HCT116 (cell line): ENCODE measurements around the gene MAP3K10. TPM values are rescaled to one million over a fixed set of nuclear protein-coding genes. Genes with fewer than 3 reads are reported as not detected.

Source experiments
- ATAC-seq: fragments of 200-7000 bp; cut with Tn5 transposase; 2 replicates; pipeline ENCODE4 v1.9.1; 2020; ENCODE audit warnings: mild to moderate bottlenecking, moderate library complexity
- BruUV-seq: library from RNA; stranded (reverse); fragments of 400-500 nt; replicated peaks from 2 replicates; lab custom pipeline; 2021; lab: Mats Ljungman, UMichigan
- CTCF ChIA-PET: fragments of 300-600 bp; sonication (Branson Sonifier 250); formaldehyde crosslinking; loops from one replicate; lab custom pipeline; 2021; ENCODE audit warnings: antibody characterized with exemption; lab: Charles Lee
- POLR2A ChIA-PET: fragments of 300-600, 350-600 bp; sonication (Branson Sonifier 250); formaldehyde crosslinking; loops from one replicate; lab custom pipeline; 2021; ENCODE audit warnings: antibody characterized with exemption; lab: Charles Lee
- RAD21 ChIA-PET, 2 experiments: fragments of 300-600 bp; sonication (Branson Sonifier 250); formaldehyde crosslinking; loops; one replicate each; lab custom pipeline; 2023; ENCODE audit warnings: low total read pairs in 2 of 2; ENCODE audit not compliant: uncharacterized antibody in 2 of 2, unreplicated experiment in 2 of 2, low non-redundant PET in 1 of 2; lab: Charles Lee
- DNase-seq: peaks from one replicate; pipeline ENCODE4 v3.0.0-alpha.2; 2010; ENCODE audit warnings: low read depth, low spot score
- H2AFZ ChIP-seq: fragments of 200-600 bp; shearing (Covaris generic), sonication (generic); 2 replicates; pipeline ENCODE4 v1.6.1; 2017; ENCODE audit warnings: low read depth, mixed run types, mixed read lengths, antibody characterized with exemption, low read length; ENCODE audit not compliant: poor library complexity, severe bottlenecking
- H3K27ac ChIP-seq: 2 replicates; pipeline ENCODE4 v1.5.1; 2012; ENCODE audit warnings: low read depth, low read length
- H3K27me3 ChIP-seq: fragments of 200-600 bp; sonication (generic); 2 replicates; pipeline ENCODE4 v1.6.1; 2016; ENCODE audit warnings: mixed run types, low read length, mixed read lengths; ENCODE audit not compliant: insufficient read depth
- H3K36me3 ChIP-seq, 2 experiments: fragments of 200-500 bp in 1 of 2; fragments of 200-600 bp in 1 of 2; sonication (Bioruptor generic) in 1 of 2; sonication (generic) in 1 of 2; 2 replicates each; pipeline versions ENCODE4 v1.5.1 to v1.6.1; 2014 to 2016; ENCODE audit warnings: low read length in 2 of 2, inconsistent platforms in 1 of 2, mixed read lengths in 1 of 2, mixed run types in 1 of 2; ENCODE audit not compliant: insufficient read depth in 2 of 2, control insufficient read depth in 1 of 2
- H3K4me1 ChIP-seq, 2 experiments: fragments of 200-600 bp in 1 of 2; sonication (generic) in 1 of 2; 2 replicates each; pipeline versions ENCODE4 v1.5.1 to v1.6.1; 2012 to 2017; ENCODE audit warnings: low read length in 2 of 2, inconsistent platforms in 1 of 2, mild to moderate bottlenecking in 1 of 2, mixed read lengths in 1 of 2, mixed run types in 1 of 2, moderate library complexity in 1 of 2; ENCODE audit not compliant: insufficient read depth in 2 of 2, control insufficient read depth in 1 of 2
- H3K4me2 ChIP-seq: fragments of 200-600 bp; sonication (generic); 2 replicates; pipeline ENCODE4 v1.6.1; 2017; ENCODE audit warnings: mixed run types, low read length, mixed read lengths
- H3K4me3 ChIP-seq, 2 experiments: fragments of 200-600 bp in 1 of 2; sonication (generic) in 1 of 2; replicated peaks in 1 of 2; 2 replicates each; pipeline ENCODE4 v1.5.1; 2011 to 2016; ENCODE audit warnings: low read length in 2 of 2, control low read depth in 1 of 2, low read depth in 1 of 2, mild to moderate bottlenecking in 1 of 2, mixed read lengths in 1 of 2, mixed run types in 1 of 2
- H3K79me2 ChIP-seq: fragments of 200-600 bp; sonication (generic); 2 replicates; pipeline ENCODE4 v1.6.1; 2017; ENCODE audit warnings: mild to moderate bottlenecking, mixed run types, low read length, moderate library complexity, mixed read lengths; ENCODE audit not compliant: insufficient read depth
- H3K9ac ChIP-seq: fragments of 200-600 bp; sonication (generic); 2 replicates; pipeline ENCODE4 v1.6.1; 2016; ENCODE audit warnings: low read length, mixed read lengths
- H3K9me2 ChIP-seq: fragments of 200-600 bp; sonication (generic), shearing (Covaris generic); 2 replicates; pipeline ENCODE4 v1.6.1; 2017; ENCODE audit warnings: mixed run types, mild to moderate bottlenecking, moderate library complexity; ENCODE audit not compliant: insufficient read depth
- H3K9me3 ChIP-seq, 2 experiments: fragments of 200-500 bp in 1 of 2; fragments of 200-600 bp in 1 of 2; sonication (Bioruptor generic) in 1 of 2; sonication (generic) in 1 of 2; 2 replicates each; pipeline ENCODE4 v1.6.1; 2014 to 2017; ENCODE audit warnings: low read length in 2 of 2, mixed read lengths in 2 of 2, inconsistent platforms in 1 of 2, low read depth in 1 of 2, mild to moderate bottlenecking in 1 of 2, mixed run types in 1 of 2, moderate library complexity in 1 of 2; ENCODE audit not compliant: control insufficient read depth in 1 of 2, insufficient read depth in 1 of 2
- H4K20me1 ChIP-seq: fragments of 200-600 bp; sonication (generic), shearing (Covaris generic); 2 replicates; pipeline ENCODE4 v1.6.1; 2017; ENCODE audit warnings: mixed run types, mild to moderate bottlenecking, moderate library complexity; ENCODE audit not compliant: insufficient read depth
- CEBPB ChIP-seq: IDR thresholded peaks from 2 replicates; pipeline ENCODE4 v1.6.1; 2012; ENCODE audit warnings: low read depth
- EGR1 ChIP-seq: IDR thresholded peaks from 2 replicates; pipeline ENCODE4 v1.6.1; 2012; ENCODE audit warnings: low read depth
- EZH2phosphoT487 ChIP-seq: fragments of 200-600 bp; IDR thresholded peaks from 2 replicates; pipeline ENCODE4 v1.6.1; 2018; ENCODE audit warnings: antibody characterized with exemption, borderline replicate concordance
- POLR2A ChIP-seq: IDR thresholded peaks from 2 replicates; pipeline ENCODE4 v1.7.0; 2011; ENCODE audit warnings: borderline replicate concordance; ENCODE audit not compliant: insufficient read depth, insufficient read length; ENCODE audit errors: extremely low read depth
- POLR2AphosphoS5 ChIP-seq: IDR thresholded peaks from 2 replicates; pipeline ENCODE4 v1.6.1; 2011; ENCODE audit warnings: mild to moderate bottlenecking, low read depth, low read length, moderate library complexity
- RAD21 ChIP-seq: IDR thresholded peaks from 2 replicates; pipeline ENCODE4 v1.6.1; 2012; ENCODE audit warnings: low read depth, mild to moderate bottlenecking
- SIN3A ChIP-seq: IDR thresholded peaks from 2 replicates; pipeline ENCODE4 v1.6.1; 2012; ENCODE audit warnings: low read depth
- ZNF274 ChIP-seq: fragments of 200-500 bp; sonication (Bioruptor generic); IDR thresholded peaks from 2 replicates; pipeline ENCODE4 v1.6.1; 2014; ENCODE audit warnings: mild to moderate bottlenecking, low read depth, low read length, inconsistent platforms
- intact Hi-C: fragments of 100-400 bp; cut with micrococcal nuclease; formaldehyde crosslinking; loops from 2 replicates; pipeline ENCODE4 v1.10.0; 2022
- total RNA-seq: library from RNA; stranded (reverse); gene quantifications from one replicate; pipeline ENCODE4 v1.2.1, GENCODE V29; 2021; ENCODE audit not compliant: unreplicated experiment
- TF ChIP-seq, protein P1 (sequence below): IDR thresholded peaks from 2 replicates; pipeline ENCODE4 v1.6.1; 2012

MAP3K10 gene
- total RNA-seq, 1 experiment from 2014 or later: 17.3 TPM

DNA sequence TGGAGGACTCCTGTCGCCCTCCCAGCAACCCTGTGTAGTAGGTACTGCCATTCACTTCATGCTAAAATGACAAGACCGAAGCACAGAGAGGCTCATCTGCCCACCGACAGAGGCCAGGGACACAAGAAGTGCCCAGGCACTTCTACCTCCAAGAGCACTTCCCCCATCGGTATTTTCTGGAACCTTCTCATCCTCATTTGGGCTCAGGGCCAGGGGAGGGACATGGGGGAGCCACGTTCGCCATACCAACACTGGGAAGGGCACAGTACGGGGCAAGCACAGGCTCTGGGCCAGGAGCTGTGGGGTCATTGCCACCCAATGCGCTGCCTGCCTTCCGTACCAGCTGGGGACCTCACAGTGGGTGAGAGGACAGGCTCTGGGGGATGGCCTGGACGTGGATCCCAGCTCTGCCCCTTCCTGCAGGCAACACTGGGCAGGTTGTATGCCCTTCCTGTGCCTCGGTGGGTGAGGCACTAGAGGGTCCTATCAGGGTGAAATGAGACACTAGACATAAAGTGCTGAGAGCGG is 56.6 kb downstream of the MAP3K10 start (continued):
- TF ChIP-seq POLR2A (no peak), RAD21 (no peak), EGR1 (no peak), ZNF274 (no peak), EZH2phosphoT487 (no peak)
- TF ChIP-seq, protein P1, sequence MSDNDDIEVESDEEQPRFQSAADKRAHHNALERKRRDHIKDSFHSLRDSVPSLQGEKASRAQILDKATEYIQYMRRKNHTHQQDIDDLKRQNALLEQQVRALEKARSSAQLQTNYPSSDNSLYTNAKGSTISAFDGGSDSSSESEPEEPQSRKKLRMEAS: no peak

DNA sequence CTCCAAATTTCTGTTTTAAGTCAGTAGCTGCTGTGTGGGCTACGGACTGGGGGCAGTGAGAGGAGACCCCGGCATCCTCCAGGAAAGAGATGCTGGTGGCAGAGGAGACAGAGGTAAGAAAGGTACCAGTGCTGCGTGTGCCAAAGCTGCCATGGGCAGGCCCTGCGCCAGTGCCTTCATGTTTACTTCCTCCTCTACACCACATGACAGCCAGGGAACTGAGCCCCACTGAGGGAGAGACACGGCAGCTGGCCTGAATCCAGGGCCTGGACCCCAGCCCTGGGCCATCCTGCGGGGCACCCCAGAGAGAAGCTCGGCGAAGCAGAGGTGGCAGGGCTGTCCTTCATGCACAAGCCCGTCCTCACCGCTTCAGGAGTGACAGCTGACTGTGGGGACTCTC is 58.0 kb downstream of the MAP3K10 start:
- CTCF ChIA-PET: no interaction called here
- RAD21 ChIA-PET: no interaction called here
- TF ChIP-seq EGR1 (no peak), RAD21 (no peak), EZH2phosphoT487 (no peak), SIN3A (no peak), CEBPB (no peak), POLR2AphosphoS5 (no peak)
- TF ChIP-seq, protein P1: no peak
- Histone ChIP-seq H3K4me1 (no peaks in the 10 kb centered on the region), H3K36me3 (peaks cover 6 to 7% of the 10 kb centered on the region in 2 experiments; a peak in 2 of 4 replicates), H2AFZ (no peak overlapping the region), H3K4me3 (no peak overlapping the region), H3K4me2 (no peak overlapping the region), H3K79me2 (peaks cover 14% of the 10 kb centered on the region; the same call in 1 of the 2 replicates), H3K9ac (no peak overlapping the region), H3K27me3 (no peaks in the 10 kb centered on the region), H3K9me2 (no peaks in the 10 kb centered on the region), H4K20me1 (no peaks in the 10 kb centered on the region), H3K27ac (no peak overlapping the region), H3K9me3 (no peaks in the 10 kb centered on the region)
- DNase-seq (no peak), ATAC-seq (no peak)
- no TSS peak for BruUV-seq
- intact Hi-C loops: no loop called here
- POLR2A ChIA-PET: no interaction called here
